NCI-H146 (cell line): ENCODE results near the gene TAC4.

Source experiments
- DNase-seq: peaks from one replicate; lab custom pipeline; 2025; lab: John Stamatoyannopoulos, UW

TAC4 gene

GRCh38 chr17:49798738-49799137 is 49.1 kb downstream of the TAC4 start:
- no peak for DNase-seq

- no peak for DNase-seq
These were observed 49.7 kb downstream of the TAC4 start for GRCh38 chr17:49798182-49798581.

- no peak for DNase-seq
These were observed 52.5 kb downstream of the TAC4 start for GRCh38 chr17:49795372-49795771.

- no peak for DNase-seq
These were observed 54.6 kb downstream of the TAC4 start for GRCh38 chr17:49793309-49793708.

GRCh38 chr17:49789243-49789578 is 58.7 kb downstream of the TAC4 start:
- DNase-seq: no peak

- DNase-seq: peak; percentile 99
These were observed 59.2 kb downstream of the TAC4 start, which contains the start of gene KAT7 for GRCh38 chr17:49788478-49789242. Gene KAT7 (plus strand): TSS chr17:49788681. CDS start chr17:49788835, 154 bp downstream.
